Ovary (tissue), 3 donors: ENCODE measurements around the gene MSI2.

Source experiments
- POLR2A ChIP-seq: fragments of 450-650 bp; IDR thresholded peaks from one replicate; pipeline ENCODE4 v1.6.1; 2017; ENCODE audit warnings: antibody characterized with exemption, mild to moderate bottlenecking, moderate library complexity
- TF ChIP-seq, protein P1 (sequence below), 3 donors: fragments of 450-650 bp in 2 of 3; fragments of 200-600 bp in 1 of 3; IDR thresholded peaks; one replicate each; pipeline versions ENCODE4 v1.5.1 to v1.8.0; 2016 to 2022; ENCODE audit warnings: antibody characterized with exemption in 3 of 3, mild to moderate bottlenecking in 1 of 3
- donor health status: DM: no; HTN: no; CAD: no.

DNA sequence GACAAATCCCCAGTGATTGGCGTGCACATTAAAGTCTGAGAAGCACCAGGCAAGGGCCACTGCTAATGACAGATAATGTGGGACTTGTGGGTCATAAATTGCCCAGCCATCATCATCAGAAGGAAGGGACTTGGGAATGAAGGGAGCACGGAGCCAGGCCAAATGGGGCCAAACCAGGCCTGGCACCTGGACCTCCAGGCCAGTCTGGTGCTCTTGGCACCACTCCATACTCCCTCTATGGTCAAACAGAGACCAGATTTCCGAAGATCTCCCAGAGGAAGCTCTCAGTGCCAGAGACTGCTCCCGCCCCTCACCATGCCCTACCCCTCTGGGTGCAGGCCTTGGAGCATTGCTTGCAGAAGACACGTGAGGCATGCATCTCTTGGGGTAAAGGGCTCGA, 346.6 kb downstream of the MSI2 start:
- TF ChIP-seq, protein P1, sequence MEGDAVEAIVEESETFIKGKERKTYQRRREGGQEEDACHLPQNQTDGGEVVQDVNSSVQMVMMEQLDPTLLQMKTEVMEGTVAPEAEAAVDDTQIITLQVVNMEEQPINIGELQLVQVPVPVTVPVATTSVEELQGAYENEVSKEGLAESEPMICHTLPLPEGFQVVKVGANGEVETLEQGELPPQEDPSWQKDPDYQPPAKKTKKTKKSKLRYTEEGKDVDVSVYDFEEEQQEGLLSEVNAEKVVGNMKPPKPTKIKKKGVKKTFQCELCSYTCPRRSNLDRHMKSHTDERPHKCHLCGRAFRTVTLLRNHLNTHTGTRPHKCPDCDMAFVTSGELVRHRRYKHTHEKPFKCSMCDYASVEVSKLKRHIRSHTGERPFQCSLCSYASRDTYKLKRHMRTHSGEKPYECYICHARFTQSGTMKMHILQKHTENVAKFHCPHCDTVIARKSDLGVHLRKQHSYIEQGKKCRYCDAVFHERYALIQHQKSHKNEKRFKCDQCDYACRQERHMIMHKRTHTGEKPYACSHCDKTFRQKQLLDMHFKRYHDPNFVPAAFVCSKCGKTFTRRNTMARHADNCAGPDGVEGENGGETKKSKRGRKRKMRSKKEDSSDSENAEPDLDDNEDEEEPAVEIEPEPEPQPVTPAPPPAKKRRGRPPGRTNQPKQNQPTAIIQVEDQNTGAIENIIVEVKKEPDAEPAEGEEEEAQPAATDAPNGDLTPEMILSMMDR (IDR thresholded peaks at IDR 0.05) = no peak
- no peak for TF ChIP-seq POLR2A
